Measurements from ENCODE around the gene KCNAB2.
"Not testable (repeated sequence)": the region's sequence is repeated elsewhere in the genome, so short reads cannot be mapped to it uniquely, and the experiment has no call there.

Gene KCNAB2

GRCh38 chr1:6011161-6011945, 34.3 kb upstream of the KCNAB2 start:
- DNase-seq: peak; percentile 6

DNA sequence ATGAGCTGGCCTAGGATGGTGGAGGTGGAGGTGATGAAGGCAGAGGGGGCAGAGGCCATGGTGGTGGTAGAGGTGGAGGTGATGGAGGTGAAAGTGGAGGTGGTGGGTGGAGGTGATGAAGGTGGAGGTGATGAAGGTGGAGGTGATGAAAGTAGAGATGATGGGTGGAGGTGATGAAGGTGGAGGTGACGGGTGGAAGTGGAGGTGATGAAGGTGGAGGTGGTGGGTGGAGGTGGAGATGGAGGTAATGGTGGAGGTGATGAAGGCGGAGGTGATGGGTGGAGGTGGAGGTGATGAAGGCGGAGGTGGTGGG, 33.8 kb upstream of the KCNAB2 start:
- no peak for DNase-seq

DNA sequence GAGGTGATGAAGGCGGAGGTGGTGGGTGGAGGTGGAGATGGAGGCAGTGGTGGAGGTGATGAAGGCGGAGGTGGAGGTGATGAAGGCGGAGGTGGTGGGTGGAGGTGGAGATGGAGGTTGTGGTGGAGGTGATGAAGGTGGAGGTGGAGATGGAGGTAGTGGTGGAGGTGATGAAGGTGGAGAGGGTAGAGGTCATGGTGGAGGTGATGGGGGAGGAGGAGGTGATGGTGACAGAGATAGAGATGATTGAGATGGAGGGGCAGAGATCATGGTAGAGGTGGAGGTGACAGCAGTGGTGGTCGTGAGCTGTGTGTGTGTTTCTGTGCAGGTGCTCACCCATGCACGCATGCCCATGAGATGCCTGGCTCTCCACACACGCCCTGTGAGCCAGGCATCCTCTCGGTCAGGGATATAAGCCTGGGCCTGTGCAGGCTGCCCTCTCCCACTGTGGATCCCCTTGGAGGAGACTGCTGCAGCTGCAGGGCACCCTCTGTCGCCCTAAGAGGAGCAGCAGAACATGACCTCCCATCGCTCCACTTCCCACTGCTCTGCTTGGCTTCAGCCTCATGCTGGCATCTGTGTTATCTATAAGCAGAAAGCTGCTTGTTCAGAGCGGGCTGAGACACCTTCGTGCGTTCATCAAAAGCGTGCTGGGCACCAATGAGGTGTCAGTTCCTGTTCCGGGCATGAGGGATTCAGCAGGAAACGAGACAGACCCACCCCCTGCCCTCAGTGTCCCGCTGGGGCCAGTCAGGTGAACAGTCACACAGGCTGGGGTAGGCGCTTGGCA, 33.0 kb upstream of the KCNAB2 start:
- no peak for DNase-seq

DNA sequence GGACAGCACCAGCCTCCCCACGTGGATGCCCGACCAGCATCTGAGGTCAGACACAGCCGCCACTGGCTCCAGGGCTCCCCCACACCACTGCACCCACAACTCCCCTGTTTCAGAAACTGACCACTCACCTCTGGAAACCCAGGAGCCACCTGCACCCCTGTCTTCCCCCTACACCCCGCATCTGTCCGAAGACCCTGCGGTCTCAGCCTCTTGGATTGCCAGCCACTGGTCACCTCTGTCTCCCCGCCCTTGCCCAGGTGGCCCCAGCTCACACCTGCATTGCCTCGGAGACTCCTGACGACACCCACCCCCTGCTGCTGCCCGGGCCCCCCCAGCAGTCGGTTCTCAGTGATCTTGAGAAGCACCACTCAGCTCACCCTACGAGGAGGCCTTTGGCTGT, 32.2 kb upstream of the KCNAB2 start:
- no peak for DNase-seq

- no peak for DNase-seq
Measured at GRCh38 chr1:6014130-6014999, 31.3 kb upstream of the KCNAB2 start.

- DNase-seq: no peak
Measured at GRCh38 chr1:6016191-6016865, 29.4 kb upstream of the KCNAB2 start.

GRCh38 chr1:6017654-6018053, 28.0 kb upstream of the KCNAB2 start:
- DNase-seq: not testable (repeated sequence)

DNA sequence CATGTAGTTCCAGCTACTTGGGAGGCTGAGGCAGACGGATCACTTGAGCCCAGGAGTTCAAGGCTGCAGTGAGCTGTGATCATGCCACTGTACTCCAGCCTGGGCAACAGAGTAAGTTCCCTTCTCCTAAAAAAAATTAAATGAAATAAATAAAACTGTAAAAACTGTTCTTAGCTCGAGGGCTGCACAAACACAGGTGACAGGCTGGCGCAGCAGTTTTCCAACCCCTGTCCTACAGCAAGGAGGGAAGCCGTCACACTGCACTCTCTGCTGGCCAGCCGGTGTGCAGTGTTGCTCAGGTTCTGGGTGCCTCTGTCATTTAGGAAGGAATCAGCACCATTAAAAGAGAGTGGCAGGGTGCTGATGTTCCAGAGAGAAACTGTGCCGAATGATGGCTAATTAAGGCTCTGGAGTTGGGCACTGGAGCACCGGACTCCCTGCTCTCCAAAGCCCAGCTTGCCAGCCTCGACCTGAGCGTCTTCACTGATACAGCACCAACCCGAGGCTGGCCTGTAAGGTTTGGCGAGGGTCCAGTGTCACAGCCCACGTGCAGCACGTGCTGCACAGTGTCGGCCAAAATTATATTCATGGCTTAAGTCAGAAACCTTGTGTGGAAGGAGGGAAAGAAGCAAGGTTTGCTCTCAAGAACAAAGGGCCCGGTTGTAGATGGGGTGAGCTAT, 26.4 kb upstream of the KCNAB2 start:
- DNase-seq: no peak

DNA sequence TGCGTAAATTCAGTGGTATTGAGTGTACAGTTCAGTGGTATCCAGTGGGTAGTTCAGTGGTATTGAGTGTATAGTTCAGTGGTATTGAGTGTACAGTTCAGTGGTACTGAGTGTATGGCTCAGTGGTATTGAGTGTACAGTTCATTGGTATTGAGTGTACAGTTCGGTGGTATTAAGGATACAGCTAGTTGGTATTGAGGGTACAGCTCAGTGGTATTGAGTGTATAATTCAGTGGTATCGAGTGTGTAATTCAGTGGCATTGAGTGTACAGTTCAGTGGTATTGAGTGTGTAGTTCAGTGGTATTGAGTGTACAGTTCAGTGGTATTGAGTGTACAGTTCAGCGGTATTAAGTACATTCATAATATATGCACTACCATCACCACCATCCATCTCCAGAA, 23.5 kb upstream of the KCNAB2 start:
- DNase-seq: no peak

- no peak for DNase-seq
Measured at GRCh38 chr1:6023346-6023745, 22.3 kb upstream of the KCNAB2 start.

- no peak for DNase-seq
Measured at GRCh38 chr1:6024376-6024775, 21.3 kb upstream of the KCNAB2 start.

DNA sequence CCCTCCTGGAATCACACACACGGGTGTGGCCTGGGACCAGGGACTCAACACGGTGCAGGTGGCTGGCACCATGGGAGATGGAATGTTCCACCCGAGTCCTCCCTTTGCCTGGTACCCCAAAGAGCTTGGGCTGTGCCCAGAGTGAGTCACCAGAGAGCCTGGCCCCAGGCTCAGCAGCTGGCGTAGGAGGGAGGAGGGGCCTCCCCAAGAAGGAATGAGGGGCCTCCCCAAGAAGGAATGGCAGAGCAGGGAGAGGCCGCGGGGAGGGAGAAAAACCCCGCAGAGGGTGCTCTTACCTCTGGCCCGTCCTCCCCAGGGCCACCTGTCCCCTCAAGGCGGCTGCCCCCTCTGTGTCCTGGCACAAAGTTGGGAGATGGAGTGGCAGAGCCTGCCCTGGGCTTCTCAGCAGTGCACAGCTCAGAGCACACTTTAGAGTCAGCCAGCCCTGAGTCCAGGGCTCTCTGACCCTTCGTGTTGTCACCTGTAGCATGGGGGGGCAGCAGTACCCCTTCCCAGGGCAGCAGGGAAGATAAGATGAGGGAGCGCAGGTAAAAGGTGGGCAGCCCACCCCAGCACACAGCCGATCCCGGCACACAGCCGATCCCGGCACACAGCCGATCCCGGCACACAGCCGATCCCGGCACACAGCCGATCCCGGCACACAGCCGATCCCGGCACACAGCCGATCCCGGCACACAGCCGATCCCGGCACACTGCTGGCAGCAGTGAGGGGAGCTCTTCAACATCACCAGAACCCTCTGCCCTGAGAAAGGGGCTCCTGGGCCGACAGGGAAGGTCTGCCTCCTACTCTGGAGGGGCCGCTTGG, 20.2 kb upstream of the KCNAB2 start:
- no peak for DNase-seq

- DNase-seq: no peak
Measured at GRCh38 chr1:6026095-6026809, 19.4 kb upstream of the KCNAB2 start.

- DNase-seq: no peak
Measured at GRCh38 chr1:6027591-6027990, 18.1 kb upstream of the KCNAB2 start.

GRCh38 chr1:6028042-6028850, 17.4 kb upstream of the KCNAB2 start:
- DNase-seq: no peak

DNA sequence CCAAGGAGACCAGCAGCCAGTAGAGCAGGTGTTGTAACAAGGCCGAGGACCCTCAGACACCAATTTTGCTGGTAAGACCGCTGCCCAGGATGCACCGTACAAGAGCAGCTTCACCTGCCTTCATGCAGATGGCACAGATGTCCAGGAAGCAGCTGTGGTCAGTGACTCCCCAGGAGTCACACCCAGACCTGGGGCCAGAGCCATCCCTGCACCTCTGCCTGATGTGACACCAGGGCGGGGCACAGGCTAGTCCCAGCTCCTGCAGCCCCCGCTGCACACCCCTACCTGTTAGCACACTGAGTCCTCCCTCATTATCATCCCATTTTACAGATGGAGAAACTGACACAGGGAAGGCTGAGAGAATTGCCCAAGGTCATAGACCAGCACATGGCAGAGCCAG, 16.3 kb upstream of the KCNAB2 start:
- DNase-seq: no peak

DNA sequence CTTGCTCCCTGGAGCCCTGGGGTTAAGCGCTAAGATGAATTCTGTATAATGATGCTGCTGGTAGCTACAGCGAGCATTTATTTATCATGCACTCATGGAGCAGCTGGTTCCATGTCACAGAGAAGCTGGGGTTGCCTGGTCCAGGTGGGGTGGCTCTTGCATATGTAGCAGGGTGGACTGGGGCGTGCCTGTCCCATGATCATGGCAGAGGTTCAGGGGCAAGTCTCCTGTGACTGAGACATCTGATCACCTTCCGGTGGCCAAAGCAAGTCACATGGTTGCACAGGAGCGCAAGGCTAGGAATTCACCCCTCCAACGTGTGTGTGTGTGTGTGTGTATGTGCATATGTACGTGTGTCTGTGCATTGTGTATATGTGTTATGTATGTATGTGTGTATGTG, 15.6 kb upstream of the KCNAB2 start:
- DNase-seq: no peak

DNA sequence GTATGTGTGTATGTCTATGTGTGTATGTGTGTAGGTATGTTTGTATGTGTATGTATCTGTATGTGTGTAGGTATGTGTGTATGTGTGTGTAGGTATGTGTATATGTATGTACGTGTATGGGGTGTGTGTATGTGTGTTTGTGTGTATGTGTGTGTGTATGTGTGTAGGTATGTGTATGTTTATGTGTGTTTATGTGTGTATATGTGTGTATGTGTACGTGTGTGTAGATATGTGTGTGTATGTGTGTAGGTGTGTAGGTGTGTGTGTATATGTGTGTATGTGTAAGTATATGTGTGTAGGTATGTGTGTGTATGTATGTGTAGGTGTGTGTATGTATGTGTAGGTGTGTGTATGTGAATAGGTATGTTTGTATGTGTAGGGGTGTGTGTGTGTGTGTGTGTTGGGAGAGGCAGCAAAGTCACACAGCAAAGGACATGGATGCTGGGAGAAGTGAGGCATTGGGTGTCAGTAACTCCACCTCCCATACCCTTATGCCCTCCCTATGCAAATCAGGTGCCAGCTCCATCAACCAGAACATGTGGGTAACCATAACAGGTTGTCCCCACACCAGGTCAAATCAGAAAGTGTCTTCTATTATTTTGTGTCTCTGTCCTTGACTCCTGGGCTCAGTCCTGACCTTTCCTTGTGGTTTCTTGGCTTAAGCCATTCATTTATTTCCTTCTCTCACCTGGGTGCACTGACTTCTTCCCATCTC, 15.0 kb upstream of the KCNAB2 start:
- DNase-seq: no peak

DNA sequence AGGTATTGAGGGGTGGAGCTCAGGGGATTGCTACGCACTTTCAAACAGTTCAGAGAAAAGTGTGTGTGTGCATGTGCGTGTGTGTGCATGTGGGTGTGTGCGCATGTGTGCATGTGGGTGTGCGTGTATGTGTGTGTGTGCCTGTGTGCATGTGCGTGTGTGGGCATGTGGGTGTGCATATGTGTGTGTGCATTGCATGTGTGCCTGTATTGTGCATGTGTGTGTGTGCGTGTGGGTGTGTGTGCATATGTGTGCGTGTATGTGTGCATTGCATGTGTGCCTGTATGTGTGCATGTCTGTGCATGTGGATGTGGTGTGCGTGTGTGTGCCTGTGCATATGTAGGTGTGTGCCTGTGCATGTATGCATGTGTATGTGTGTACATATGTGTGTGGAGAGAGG, 12.6 kb upstream of the KCNAB2 start:
- no peak for DNase-seq
